OCI-LY7 (cell line): ENCODE measurements around the gene ATP2B3.

Source experiments
- EZH2phosphoT487 ChIP-seq: fragments of 200-600 bp; sonication (generic); IDR thresholded peaks from 2 replicates; pipeline ENCODE4 v1.6.1; 2018; ENCODE audit warnings: low read depth, borderline replicate concordance, mild to moderate bottlenecking, mixed run types, antibody characterized with exemption, low read length, moderate library complexity, mixed read lengths
- TF ChIP-seq, protein P1 (sequence below): fragments of 200-600 bp; sonication (generic); conservative IDR thresholded peaks from 2 replicates; pipeline ENCODE4 v1.5.1; 2014; ENCODE audit warnings: mild to moderate bottlenecking, antibody characterized with exemption, low read length, moderate library complexity, mixed read lengths

DNA sequence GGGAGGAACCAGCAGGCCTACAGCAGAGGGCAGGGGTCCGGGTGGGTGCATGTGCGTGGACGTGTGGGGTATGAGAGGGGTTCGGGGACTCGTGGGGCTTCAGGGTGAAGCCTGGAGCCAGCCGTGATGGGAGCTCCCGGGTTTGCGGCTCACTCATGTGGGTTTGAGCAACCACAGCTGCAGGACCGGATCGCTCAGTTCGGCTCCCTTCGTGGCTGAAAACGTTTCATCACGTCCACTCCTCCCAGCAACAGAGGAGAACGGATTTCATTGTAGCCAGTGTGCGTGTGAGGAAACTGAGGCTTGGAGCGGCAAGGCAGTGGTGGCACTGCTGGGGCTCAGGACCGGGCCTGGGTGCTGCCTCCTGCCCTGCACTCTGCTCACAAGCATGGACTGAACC is 12.1 kb upstream of the ATP2B3 start:
- TF ChIP-seq, protein P1, sequence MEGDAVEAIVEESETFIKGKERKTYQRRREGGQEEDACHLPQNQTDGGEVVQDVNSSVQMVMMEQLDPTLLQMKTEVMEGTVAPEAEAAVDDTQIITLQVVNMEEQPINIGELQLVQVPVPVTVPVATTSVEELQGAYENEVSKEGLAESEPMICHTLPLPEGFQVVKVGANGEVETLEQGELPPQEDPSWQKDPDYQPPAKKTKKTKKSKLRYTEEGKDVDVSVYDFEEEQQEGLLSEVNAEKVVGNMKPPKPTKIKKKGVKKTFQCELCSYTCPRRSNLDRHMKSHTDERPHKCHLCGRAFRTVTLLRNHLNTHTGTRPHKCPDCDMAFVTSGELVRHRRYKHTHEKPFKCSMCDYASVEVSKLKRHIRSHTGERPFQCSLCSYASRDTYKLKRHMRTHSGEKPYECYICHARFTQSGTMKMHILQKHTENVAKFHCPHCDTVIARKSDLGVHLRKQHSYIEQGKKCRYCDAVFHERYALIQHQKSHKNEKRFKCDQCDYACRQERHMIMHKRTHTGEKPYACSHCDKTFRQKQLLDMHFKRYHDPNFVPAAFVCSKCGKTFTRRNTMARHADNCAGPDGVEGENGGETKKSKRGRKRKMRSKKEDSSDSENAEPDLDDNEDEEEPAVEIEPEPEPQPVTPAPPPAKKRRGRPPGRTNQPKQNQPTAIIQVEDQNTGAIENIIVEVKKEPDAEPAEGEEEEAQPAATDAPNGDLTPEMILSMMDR: no peak
- TF ChIP-seq EZH2phosphoT487: no peak
